NCI-H2107 treated with DMSO at 0.1 percent for 48 hours (cell line): ENCODE measurements around the gene DGKE.
A peak's percentile ranks its signal among the peaks of the same experiment; 100 is the strongest.

Source experiments
- DNase-seq: peaks from one replicate; lab custom pipeline; 2025; ENCODE audit not compliant: unreplicated experiment; lab: John Stamatoyannopoulos, UW

Gene DGKE

DNA sequence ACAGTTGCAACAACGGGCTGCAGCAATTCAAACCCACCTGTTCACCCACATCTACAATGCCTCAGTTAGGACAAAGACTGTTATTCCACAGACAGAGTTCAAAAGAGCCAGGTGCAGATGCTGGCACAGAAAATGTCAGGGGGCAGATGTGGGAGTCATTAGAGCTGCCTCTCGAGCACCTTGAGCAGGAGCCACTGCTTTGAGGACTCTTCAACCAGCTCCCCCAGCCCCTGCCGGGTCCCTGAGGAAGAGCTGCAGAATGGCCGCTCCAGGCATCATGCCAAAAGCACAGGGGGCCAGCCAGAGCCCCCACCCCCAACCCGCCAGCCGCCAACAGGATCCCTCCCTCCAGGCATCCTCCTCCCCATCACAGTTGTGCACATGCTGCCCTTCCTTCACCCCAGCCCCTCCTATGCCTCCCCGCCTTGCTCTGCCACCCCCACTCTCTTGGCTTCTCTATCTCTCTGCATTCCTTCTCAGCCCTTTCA, 21.0 kb upstream of the DGKE start:
- peak; percentile 41 for DNase-seq

DNA sequence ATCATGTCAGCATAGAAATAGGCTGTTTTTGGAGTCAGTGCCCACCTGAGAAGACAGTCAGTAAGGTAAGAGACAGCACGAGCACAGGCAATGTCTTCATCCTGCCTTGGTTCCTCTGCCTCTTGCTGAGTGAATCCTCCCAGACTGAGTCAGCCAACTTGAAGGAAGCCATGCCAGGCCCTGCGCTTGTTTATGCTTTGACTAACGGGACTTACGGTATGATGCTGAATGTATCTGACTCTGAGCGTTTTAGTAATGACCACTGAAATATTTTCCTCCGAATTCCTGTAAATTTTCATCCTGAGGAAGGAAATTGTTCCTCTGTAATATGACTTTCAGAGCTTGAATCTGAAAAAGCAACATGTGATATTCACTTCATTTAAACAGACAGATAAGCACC, 18.2 kb upstream of the DGKE start:
- DNase-seq, result no peak

DNA sequence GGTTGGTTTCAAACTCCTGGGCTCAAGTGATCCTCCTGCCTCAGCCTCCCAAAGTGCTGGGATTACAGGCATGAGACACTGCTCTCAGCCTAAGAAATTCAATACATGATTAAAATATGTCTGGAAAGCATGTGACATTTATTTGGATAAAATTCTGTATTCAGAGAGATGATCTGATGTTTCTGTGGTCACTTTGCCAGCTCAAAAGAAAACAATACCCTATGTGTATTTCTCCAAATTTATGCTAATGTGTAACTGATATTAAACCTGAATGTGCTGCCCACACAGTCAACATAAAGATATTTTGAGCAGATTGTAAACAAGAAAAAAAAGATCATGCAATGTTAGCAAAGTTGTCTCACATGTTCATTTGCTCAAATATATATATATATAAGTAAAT, 16.9 kb upstream of the DGKE start:
- no peak for DNase-seq

DNA sequence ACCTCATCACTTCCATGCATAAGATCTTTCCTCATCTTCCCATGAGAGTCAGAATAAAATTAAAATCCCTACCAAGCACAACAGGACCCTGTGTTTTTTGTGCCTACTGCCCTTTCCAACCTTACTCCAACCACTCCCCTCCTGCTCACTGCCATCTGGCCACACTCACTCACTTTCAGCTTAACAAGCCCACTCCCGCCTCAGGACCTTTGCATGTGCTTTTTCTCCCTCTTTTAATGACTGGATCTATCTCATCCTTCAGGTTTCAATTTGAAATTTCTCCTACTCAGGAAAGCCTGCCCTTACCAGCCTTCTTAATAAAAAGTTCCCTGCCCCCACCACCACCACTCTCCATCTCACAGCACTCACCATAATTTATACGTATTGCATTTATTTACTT, 14.9 kb upstream of the DGKE start:
- DNase-seq, result no peak

DNA sequence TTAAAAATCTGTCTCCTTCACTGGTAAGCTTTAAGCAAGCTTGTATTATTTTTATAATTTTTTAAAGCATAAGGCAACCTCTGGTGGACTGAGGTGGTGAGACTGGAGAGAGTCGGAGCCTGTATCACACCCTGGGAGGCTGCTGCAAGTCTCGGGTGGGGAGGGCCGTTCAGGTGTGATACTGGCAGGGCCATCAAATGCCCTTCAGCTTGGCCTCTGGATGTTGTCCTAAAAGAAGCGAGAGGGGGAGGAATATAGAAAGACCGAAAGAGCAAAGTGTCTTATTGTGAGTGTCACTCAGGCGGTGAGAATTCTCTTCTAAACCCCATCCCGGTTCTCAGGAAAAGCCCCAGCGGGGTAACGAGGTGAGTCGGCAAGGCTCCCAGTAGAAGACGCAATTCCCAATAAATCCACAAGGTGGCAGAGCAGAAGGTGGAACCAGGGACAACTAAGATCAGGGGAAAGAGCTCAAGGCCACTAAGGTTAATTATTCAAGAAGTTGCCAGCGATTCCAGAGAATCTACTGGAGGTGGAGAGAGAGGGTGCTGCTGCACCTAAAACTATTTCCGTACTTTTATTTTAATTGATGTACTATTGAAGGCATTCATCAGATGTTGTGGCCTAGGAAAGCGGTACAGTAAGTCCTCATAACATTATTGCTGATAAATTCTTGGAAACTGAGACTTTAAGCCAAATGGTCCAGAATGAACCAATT, 14.4 kb upstream of the DGKE start:
- peak; percentile 80 for DNase-seq

DNA sequence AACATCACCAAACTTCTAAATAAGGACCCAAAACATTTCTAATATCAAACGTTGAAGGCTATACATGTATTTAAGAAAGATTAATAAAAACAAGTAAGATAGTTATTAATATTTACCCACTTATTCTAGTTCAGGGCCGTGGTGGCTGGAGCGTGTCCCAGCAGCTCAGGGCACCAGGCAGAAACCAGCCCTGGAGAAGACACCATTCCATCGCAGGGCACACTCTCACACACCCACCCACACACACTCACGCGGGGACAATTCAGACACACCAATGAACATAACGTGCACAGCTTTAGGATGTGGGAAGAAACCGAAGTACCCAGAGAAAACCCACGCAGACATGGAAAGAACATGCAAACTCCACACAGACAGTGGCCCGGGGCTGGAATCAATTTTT, 13.7 kb upstream of the DGKE start:
- no peak for DNase-seq

DNA sequence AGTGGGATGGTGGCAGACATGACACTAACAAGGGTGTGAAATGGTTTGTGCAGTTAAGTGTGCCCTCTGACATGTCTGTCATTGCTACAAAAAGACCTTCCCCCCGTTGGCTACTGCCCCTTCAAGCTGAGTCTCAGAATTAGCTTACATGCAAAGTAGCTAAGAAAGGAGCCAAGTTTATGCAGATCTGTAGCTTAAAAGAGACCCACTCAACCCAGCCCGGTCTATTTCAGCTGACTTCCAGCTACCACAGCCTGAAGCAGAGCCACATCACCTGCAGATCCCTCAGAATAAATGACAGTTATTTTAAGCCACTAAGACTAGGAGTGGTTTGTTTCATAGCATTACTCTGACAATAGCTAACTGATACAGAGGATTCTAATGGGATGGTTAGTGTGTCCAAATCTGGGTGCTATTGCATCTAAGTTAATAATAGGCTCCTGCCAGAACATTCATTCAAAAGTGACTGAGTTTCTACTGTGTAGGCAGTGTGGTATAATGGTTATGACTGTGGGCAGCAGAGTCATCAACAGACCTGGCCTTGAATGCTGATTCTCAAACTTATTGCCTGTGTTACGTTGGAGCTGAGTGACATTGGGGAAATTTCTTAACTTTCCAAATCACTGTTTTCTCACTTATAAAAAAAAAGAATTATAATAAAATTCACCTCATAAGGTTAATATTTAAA, 12.0 kb upstream of the DGKE start:
- no peak for DNase-seq

DNA sequence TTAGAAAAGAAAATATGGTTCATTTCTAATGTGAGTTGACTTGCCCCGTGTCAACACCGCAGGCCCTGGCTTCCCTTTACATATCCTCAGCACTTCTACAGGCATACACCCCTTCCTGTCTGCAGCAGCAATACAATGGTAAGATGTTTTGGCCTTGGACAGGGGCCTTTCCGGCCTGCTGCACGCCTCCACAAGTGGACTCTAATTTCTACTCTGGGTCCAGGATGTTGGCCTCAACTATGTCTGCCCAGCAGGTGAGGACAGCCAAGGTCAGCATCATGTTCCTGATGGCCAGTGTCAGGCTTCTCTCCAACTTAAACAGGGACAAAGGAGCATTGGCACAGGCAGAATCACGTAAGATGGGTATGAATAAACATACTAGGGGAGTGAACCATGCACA, 11.2 kb upstream of the DGKE start:
- DNase-seq, result no peak

DNA sequence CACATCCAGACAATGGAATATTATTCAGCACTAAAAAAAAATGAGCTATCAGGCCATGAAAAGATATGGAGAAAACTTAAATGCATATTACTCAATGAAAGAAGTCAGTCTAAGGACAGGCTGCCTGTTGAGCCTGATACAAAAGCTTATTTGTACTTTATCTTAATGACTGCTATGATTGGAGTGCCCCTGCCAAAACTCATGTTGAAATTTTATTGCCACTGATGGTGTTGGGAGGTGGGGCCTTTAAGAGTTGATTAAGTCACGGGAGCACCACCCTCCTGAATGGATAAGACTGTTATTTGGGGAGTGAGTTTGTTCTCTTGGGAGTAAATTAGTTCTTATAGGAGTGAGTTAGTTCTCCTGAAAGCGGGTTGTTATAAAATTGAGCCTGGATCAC, 10.1 kb upstream of the DGKE start:
- no peak for DNase-seq

DNA sequence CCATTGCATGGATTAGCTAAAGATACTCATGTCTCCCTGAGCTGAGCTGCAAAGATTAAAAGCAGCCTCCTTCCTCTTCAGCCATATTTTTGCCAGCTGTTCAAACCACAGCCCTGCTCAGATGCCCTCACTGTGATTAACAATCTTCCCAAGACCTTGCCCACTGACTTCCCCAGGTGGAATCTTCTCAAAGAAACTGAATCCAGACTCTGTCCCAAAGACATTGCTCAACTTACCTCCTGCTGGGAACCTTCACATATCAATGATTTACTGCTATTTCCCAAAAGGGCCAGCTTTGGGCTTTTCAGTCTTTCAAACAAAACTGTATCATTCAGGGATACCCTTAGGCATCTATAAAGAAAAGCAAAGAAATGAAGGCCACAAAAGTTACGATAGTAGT, 9.4 kb upstream of the DGKE start:
- no peak for DNase-seq

DNA sequence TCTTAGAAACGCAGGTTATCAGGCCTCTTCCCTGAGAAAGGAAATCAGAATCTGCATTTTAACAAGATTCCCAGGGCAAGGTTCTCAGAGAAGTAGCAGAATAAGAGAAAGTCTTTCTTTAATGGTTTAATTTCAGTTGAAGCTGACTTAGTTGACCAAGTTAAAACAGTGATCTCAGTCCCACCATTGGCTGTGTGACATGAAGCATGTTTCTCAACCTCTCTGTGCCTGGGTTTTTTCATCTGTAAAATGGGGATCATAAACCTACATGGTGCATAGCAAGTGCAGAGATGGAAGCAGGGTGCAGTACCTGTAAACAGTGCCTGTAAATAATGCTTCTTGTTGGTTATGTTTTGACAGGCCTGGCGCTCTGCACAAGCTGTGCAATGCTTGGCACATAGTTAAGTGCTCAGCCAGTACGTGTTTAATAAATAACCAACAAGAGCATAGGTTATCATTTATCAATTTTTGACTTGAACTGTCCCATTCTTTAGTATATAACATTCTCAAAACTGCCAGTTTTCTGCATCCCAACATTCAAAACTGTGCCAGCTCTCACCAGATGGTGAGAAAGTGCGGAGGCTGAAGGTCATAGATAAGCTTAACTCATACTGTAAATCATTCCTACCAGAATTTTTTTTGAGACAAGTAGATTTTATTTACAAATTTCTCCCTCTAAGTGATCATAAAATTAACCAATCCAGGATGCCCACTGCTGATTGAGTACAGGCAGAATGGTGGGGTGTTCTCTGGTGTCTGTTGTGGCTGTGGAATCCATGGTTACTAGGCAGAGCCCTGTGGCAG, 7.1 kb upstream of the DGKE start:
- no peak for DNase-seq

DNA sequence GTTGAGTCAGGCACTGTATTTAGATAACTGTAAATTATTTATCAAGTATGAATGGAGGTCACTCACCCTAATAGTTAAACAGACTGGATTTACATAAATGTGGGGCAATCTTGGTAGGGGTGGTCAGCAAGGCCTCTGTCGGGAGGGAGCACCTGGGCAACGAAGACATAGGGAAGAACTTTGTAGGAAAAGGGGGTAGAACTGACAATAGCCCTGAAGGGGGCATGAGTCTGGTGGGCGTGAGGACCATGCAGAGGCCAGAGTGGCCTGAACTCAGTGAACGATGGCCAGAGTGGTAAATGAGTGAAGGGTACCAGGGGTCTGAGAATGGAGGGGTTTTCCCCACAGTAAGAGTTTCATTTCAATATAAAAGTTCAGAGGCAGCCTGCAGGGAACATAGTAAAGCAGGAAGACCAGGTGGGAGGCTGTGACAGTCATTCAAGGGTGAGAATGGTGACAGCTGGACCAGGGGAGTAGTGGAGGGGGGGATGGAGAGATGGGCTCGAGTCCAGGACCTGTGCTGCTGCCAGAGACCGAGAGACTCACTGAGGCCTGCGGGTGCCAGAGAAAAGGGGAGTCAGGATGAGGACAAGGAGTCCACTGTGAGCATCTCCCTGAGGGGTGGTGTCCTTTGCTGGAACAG, 3.1 kb upstream of the DGKE start:
- no peak for DNase-seq

DNA sequence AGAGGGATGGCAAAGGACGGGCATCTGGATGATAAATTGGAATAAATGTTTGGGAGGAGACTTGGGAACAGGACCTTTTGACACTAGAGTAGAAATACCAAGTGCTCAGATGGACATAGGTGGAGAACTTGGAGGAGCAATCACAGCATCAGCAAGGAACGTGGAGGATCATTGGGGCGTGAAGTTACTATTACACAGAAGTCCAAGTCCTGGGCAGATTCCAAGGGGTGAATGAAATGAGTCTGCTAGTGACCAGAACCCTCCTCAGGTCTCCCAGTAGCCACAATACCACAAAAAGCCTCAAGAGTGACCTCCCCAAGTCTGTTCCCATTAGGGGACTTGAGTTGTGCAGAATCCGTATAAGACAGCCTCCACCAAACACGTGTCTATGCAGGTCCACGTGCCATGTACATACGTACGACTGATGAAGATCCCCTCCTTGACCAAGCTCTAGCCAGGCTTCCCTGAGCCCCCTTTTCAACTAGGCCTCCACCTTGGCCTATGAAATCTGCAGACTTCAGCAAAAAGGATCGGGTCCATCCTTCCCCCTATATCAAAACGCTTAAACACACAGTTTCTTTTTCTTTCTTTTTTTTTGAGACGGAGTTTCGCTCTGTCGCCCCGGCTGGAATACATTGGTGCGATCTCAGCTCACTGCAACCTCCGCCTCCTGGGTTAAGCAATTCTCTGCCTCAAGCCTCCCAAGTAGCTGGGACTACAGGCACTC, 2.4 kb upstream of the DGKE start:
- no peak for DNase-seq

DNA sequence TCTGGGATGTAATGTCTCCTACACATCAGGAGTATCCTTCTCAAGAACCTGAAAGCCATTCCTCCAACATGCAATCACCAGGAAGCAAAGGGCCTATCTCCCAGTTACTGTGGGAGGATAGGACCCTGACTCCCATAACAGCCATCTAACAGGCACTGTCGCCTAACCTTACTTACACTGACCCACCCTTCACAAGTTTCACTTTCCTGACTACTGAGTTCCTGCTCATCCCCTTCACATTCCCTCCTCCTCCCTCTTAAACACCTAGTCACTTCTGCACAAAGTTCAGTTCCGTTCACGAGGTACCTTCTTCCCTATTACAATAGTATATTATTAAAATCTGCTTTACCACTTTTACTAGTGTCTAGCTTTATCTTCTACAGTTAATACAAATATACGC, 1.5 kb upstream of the DGKE start:
- DNase-seq, result no peak

DNA sequence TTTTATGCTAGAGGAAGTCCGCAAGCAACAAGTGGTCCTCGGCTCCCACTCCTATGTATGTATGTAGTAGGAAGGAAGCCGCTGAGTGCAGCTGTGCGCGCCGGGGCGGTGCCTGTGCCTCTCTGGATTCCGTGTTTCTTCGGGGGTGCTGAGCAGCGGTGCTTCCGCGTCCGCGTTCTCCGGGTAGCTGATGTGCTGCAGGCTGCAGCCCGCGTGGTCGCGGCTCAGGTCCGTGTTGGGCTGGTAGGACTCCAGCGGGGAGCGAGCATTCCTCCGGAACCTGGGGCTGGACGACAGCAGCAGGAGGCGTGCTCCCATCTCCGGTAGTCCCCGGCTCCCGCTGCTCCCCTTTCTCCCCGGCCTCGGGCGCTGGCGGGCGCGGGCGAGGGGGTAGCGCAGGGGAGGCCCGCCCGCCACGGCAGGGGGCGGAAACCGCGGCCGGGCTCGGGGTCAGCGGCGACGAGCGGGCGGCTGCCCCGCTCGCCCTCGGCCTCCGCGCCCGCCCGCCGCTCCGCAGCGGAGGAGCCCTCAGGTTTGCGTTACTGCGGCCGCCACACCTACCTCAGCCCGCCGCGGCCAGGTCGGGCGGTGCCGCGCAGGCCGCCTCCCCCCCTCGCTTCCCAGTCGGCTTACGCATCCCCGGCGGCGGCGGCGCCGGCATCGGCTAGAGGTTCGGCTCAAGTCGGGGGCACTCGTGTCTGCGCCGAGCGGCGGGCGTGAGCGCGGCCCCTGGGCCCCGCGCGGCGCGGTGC, 718 bp upstream of the DGKE start:
- DNase-seq, result no peak

DNA sequence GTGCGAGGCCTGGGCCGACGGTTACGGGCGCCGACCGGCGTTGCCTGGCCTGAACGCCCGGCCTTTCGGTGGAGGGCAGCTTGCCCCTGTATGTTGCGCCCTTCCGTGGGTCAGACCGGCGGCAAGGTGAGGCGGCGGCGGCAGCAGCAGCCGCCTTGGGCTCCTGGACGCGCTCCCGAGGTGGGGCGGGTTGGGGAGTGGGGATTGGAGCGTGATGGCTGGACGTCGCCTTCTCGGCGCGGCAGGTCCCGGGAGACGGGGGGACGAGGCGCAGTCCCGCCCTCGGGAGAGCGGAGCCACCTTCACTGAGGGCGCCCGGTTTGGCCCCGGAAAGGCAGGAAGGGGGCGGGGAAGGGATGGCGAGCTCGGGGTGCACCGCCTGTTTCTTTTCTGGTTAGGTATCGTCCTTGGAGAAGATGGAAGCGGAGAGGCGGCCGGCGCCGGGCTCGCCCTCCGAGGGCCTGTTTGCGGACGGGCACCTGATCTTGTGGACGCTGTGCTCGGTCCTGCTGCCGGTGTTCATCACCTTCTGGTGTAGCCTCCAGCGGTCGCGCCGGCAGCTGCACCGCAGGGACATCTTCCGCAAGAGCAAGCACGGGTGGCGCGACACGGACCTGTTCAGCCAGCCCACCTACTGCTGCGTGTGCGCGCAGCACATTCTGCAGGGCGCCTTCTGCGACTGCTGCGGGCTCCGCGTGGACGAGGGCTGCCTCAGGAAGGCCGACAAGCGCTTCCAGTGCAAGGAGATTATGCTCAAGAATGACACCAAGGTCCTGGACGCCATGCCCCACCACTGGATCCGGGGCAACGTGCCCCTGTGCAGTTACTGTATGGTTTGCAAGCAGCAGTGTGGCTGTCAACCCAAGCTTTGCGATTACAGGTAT, 671 bp downstream of the DGKE start:
- DNase-seq, result no peak

DNA sequence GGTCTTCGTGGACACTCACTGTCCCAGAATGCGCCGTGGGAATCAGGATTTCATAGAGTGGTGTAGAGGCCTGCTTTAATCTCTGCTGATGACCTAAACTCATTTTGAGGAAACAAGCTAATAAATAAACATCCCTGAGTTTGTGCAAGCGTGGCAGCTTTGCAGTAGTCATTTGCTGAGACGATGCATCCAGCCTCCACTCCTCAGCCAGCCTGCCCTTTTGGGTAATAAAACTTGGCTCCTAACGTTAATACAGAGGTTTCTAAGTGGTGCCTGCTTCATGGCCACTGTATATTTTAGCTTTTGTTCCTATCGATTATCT, 1.3 kb downstream of the DGKE start:
- peak; percentile 8 for DNase-seq

DNA sequence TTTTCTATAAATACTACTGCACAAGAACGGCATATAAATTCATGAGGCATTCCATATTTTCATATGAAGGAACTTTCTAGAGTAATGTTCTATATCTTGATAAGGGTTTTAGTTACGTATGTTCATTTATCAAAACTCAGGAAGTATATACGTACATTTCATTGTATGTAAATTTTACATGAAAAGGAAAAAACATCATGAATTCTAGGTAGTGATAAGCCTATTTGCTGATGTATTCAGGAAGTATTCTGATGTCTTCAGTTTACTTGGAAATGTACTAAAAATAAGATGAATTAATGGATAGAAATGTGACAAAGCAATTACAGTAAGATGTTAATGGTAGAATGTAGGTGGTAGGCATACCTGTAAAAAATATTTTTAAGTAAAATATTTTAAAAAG, 4.7 kb downstream of the DGKE start:
- DNase-seq, result no peak

DNA sequence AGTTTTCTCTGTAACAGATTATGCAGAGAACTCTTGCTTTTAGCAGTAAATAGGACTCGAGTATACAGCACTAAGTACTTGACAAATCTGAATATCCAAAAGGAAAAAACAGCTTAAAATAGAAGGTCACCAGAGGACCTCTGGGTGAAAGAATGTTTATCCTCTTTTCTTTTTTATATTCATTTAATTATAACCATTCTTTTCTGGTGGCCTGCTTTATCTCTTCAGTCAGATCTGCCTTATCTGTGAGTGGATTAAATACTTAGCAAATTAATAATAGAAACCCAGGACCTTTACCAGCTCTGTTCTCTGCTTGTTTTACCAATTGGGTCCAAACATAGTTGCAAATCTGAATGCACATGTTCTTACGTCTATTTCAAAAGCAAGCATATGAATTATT, 8.6 kb downstream of the DGKE start:
- no peak for DNase-seq
